GM19238 (cell line): ENCODE data around the gene VWC2.

ENCODE experiments used
- DNase-seq: peaks from one replicate; pipeline ENCODE4 v3.0.0; 2011; ENCODE audit warnings: low spot score; ENCODE audit not compliant: insufficient read length

The VWC2 gene

DNA sequence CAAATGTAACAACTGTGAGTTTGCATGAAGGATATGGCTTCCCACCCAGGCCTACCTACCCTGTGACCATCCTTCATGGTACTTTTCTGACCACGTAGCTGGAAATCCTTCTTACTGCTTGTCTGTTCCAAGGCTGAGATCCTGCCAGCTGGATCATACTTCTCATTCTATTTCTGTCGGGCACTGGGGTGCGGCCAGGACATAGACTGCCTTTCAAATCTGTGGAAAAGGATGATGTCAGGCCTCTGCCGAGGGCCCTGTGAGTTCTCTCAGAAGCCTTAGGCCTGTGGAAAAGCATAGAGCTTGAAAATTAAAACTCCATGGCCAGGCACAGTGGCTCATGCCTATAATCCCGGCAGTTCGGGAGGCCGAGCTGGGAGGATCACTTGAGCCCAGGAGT, 10.0 kb downstream of the VWC2 start:
- DNase-seq: no peak

GRCh38 chr7:49787980-49788379, 14.5 kb downstream of the VWC2 start:
- DNase-seq: no peak

DNA sequence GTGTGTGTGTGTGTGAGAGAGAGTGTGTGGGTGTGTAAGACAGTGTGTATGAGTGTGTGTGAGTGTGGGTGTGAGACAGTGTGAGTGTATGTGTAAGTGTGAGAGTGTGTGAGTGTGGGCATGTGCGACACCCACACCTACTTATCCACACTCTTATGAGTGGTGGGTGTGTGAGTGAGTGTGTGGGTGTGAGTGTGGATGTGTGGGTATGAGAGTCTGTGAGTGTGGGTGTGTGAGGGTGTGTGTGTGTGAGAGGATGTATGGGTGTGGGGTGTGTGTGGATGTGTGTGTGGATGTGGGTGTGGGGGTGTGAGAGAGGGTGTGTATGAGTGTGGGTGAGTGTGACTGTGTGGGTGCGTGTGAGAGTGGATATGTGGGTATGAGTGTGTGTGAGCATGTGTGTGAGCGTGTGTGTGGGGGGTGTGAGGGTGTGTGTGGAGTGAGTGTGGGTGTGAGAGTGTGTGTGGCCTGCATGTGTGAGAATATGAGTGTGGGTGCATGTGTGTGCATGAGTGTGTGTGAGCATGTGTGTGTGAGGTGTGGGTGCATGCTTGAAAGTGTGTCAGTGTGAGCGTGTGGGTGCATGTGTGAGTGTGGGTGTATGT, 15.1 kb downstream of the VWC2 start:
- DNase-seq: no peak

GRCh38 chr7:49789736-49790135, 16.3 kb downstream of the VWC2 start:
- no peak for DNase-seq

- no peak for DNase-seq
Observed at GRCh38 chr7:49790209-49790608, 16.8 kb downstream of the VWC2 start.

GRCh38 chr7:49791088-49791741, 17.8 kb downstream of the VWC2 start:
- DNase-seq: no peak

DNA sequence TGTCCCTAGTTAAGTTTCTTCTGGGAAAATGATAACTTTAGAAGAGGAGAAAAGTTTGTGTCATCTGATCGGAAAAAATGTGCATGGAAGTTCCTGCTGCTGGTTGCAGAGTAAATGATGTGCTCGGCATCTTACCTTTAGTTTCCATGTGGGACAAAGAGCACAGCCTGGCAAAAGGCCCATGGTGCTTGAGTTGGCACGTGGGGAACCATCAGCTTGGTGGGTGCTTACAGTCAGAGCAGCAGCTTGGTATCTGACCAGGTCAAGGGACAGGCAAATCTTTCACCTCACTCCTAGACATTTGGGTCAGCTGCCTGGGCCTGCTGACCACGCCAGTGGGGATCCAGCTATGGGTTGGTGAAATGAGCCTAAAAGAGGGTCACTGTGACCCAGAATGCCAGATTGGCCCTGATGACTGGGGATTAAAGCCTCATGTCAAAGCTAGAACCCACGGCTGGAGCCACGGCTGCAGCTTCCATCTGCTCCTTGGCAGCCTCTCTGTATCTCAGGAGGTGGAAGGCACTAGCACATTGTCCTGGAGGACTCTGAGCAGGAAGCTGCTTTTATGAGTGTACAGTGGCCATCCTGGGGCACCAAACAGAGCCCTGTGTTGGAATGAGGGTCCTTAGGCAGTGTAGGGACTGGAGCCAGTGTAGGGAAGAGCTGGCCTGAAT, 24.7 kb downstream of the VWC2 start:
- DNase-seq: no peak

GRCh38 chr7:49800031-49800430, 26.6 kb downstream of the VWC2 start:
- no peak for DNase-seq

GRCh38 chr7:49802600-49802999, 29.2 kb downstream of the VWC2 start:
- no peak for DNase-seq

DNA sequence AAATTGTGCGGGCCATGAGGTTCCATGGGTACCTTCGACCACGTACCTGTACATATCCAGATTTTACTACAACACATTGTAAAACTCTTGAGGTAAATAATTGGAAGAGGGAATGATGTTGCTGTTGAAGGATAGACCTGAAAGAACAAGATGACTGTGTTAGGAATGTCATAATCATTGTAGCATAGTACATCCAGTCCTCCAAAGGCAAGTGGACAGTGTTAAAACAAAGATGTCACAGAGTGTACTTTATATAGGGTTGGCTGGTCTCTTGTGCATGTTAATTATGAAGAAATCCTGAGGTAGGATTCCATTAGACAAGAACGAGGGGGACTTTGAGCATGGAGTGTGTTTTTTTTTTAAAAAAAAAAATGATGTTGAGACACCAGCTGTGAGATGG, 30.4 kb downstream of the VWC2 start:
- DNase-seq: no peak

- no peak for DNase-seq
Observed at GRCh38 chr7:49805371-49806007, 32.1 kb downstream of the VWC2 start.

- no peak for DNase-seq
Observed at GRCh38 chr7:49812534-49812933, 39.1 kb downstream of the VWC2 start.

GRCh38 chr7:49817279-49817678, 43.8 kb downstream of the VWC2 start:
- no peak for DNase-seq

GRCh38 chr7:49821181-49821580, 47.7 kb downstream of the VWC2 start:
- no peak for DNase-seq

DNA sequence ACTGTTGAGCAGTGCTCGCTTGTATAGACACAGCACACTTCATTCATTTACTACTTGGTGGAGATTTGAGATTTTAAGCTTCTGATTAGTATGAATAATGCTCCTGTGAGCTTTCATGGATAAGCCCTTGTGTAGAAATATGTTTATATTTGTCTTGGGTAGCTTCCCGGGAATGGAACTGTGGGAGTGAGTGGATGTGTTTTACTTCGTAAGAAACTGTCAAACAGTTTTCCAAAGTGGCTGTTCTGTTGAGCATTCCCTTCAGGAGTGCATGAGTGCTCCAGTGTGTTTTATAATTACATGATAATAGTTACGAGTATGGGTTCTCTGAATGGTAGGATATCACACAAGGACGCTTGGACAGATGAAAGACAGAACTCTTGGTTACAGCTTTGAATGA, 49.4 kb downstream of the VWC2 start:
- DNase-seq: no peak

DNA sequence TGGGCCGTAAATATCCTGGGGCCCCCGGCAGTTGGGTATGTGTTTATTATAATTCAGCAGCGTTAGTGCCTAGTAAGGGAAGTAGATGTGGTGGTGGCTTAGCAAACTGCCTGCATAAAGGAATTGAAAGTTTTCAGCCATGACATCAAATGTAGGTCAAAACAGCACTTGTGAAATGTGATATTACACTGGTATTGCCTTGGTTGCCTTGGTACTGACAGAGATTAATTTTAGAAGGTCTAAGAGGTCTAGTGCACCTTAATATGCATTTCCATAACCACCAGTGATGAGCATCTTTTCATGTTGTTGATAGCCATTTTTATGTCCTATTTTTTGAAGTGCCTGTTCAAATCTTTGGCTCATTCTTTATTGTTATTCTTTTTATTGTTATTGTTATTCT, 50.1 kb downstream of the VWC2 start:
- DNase-seq: no peak

- no peak for DNase-seq
Observed at GRCh38 chr7:49839863-49840645, 66.6 kb downstream of the VWC2 start.

DNA sequence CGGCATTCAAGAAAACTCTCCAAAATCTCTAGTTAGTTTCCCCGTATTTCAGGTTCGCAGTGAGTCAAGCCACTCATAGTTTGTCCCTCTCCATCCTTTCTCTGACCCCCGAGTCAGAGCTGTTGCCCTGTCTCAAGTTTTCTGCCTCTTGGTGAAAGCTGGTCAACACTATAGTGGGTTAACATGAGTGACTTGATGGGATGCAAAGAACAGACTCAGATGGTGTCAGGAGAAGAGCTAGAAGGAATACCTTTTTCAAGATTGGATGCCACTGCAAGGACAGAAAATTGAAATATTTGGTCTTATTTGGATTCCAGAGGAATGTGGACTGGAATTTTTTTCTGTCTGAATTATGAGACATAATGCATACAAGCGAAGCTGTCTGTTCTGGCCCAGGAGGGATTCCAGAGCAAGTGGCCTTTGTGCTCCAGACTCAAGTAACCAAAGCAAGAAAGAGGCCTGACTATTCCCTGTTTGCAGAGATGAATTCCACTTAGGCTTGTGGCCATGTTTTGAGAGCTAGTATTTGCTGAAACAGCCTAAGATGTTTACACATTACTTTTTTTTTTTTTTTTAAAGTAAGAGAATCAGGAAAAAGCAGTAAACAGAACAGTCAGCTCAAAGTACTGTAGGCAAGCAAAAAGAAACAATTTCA, 67.4 kb downstream of the VWC2 start:
- no peak for DNase-seq

DNA sequence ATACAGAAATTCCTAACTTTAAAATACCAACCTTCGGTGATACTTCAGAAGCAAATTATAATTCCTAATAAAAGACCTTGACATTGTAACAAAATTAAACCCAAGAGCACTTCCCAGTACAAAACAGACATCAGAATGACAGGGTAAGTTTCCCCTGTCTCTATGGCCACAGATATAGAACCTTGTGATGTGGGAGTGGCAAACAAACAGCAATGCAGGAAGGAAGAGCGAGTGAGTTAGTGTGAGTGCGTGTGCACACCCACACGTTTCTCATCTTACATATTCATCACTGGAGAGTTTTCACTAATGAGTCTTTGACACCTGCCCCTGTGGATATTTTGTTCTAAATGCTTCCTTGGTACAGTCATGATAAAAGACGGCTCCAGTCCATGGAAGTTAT, 72.2 kb downstream of the VWC2 start:
- no peak for DNase-seq

- DNase-seq: no peak
Observed at GRCh38 chr7:49848211-49848841, 74.9 kb downstream of the VWC2 start.
